ENCODE data around the gene DISC1.

- TF ChIP-seq CTCF (IDR thresholded peaks at IDR 0.05) (no peak), POLR2A (IDR thresholded peaks at IDR 0.05) (no peak), EP300 (IDR thresholded peaks at IDR 0.05) (no peak), POLR2AphosphoS5 (IDR thresholded peaks at IDR 0.05) (no peak)
Observed at GRCh38 chr1:231748760-231749415, 122.3 kb downstream of the DISC1 start.
